AG09319 (cell line): ENCODE measurements around the gene TTYH2.
"Not testable (repeated sequence)": the region's sequence is repeated elsewhere in the genome, so short reads cannot be mapped to it uniquely, and the experiment has no call there.

Experiments
- DNase-seq: peaks from one replicate; pipeline ENCODE4 v3.0.0-alpha.2; 2010; ENCODE audit warnings: low read depth; ENCODE audit errors: extremely low read depth
- CTCF ChIP-seq: IDR thresholded peaks from 2 replicates; pipeline ENCODE4 v1.5.1; 2011; ENCODE audit warnings: low read depth, mild to moderate bottlenecking, inconsistent platforms, low read length, moderate library complexity

The TTYH2 gene

DNA sequence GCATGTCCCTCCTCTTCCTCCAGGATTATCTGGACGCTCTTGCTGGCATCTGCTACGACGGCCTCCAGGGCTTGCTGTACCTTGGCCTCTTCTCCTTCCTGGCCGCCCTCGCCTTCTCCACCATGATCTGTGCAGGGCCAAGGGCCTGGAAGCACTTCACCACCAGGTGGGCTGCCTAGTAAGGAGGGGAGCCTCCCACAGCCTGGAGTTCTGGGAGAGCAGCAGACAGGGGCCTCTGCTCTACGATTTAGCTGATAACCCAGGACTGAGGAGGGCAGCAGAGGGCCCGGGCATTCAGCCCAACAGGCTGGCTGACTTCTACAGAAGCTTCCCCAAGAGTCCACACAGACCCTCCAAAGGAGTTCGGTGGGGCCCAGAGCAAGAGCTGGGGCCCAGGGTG lies 38.8 kb downstream of the TTYH2 start:
- no peak for DNase-seq
- no peak for TF ChIP-seq CTCF

GRCh38 chr17:74253036-74253435 lies 39.7 kb downstream of the TTYH2 start:
- DNase-seq, result no peak
- TF ChIP-seq CTCF, result no peak

DNA sequence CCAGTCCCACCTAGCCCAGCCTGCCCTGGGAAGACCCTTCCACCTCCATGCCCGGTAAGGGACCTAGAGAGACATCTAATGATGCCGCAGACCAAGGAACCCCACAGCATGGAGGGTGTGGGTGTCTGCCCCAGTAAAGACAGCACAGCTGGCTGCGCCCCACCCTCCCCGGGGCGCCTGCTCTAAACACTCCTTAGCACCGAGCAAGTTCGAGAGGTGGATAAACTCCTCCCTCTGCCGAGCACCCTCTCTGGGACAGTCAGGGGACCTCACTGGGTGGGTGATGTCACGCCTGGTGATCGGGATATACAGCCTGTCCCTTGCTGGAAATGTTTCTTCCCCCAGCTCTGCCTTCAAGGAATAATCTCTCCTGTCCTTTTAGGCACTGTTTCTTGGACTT lies 43.9 kb downstream of the TTYH2 start:
- no peak for DNase-seq
- no peak for TF ChIP-seq CTCF

DNA sequence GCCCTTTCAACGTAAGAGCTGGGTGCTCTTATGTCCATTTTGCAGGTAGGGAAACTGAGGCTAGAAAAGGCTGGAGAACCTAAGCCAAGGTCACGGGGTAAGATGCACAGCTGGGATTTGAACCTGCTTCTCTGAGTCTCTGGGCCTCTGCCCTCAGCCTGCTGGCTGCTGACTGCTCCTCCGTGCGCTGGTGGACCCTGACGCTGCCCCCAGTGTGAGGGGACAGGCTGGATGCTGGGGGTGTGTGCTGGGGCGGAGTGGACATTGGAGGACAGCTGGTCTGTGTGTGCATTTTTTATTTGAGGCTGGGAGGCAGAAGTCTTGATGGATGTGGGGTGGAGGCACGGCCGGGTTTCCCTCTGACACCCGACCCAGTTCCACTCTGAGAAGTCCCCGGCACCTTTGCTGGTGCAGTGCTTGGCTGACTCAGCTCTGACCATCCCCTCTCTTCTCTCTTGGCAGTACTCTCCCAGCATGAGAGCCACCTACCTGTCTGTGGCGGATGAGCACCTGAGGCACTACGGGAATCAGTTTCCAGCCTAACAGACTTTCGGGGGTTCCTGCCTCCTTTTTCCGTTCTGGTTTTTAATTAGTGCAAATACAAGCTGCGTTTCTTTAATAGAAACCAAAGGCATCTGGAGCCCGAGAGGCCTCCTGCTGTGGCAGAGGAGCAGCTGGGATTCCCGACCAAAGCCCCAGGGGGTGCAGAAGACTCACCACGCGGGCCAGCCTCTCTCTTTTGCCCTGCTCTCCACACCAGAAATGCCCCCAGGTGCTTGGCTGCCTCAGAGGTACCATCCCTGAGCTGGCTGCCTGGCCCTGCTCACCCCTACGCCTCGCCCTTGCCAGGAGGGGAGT lies 46.5 kb downstream of the TTYH2 start:
- no peak for DNase-seq
- no peak for TF ChIP-seq CTCF

DNA sequence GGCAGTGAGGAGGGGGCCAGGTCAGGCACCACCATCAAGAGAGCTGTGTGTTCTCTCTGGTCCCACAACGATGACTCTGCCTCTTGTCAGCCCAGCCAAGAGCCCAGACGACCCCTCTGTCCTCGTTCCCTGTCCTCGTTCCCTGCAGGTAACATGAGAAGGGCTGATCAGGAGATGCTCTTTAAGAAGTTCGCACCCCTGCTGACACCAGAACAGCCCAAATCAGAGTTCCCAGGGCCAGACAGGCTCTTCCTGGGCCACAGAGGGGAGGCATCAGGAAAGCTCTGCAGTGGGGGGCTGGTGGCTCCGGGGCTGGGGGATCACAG lies 47.1 kb downstream of the TTYH2 start:
- no peak for TF ChIP-seq CTCF
- no peak for DNase-seq

GRCh38 chr17:74262601-74263000 lies 49.2 kb downstream of the TTYH2 start:
- no peak for DNase-seq
- TF ChIP-seq CTCF, result no peak

DNA sequence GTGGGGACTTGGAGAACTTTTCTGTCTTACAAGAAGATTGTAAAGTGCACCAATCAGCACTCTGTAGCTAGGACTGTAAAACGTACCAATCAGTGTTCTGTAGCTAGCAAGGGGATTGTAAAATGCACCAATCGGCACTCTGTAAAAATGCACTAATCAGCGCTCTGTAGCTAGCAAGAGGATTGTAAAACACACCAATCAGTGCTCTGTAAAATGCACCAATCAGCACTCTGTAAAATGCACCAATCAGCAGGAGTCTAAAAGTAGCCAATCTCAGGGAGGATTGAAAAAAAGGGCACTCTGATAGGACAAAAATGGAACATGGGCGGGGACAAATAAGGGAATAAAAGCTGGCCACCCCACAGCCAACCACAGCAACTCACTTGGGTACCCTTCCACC lies 53.7 kb downstream of the TTYH2 start:
- DNase-seq, result not testable (repeated sequence)

DNA sequence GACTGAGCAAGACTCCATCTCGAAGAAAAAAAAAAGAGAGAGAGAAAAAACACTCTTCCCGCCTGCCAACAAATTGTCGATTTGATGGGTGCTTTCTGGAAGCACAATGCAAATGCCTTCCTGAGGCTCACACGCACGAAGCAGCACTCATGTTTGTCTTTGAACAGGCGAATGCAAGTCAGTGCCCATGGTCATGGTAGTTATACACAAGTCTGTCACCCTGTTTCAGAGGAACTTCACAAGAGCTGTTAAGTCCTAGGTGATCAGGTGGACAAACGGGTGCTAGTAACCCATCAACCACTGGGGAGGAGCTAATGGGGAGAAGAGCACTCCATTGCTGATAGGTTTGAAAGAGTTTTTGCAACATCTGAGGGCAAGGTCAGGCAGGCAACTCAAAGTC lies 54.2 kb downstream of the TTYH2 start:
- DNase-seq, result no peak
- no peak for TF ChIP-seq CTCF
